GM12873 (cell line): ENCODE data around the gene ACAP1.

ENCODE experiments used
- CTCF ChIP-seq: IDR thresholded peaks from 2 replicates; pipeline ENCODE4 v1.5.1; 2012; ENCODE audit warnings: low read depth, mild to moderate bottlenecking, moderate library complexity, low read length, control low read depth; ENCODE audit not compliant: insufficient read depth; ENCODE audit errors: missing control alignments

The ACAP1 gene

GRCh38 chr17:7367918-7368598 lies 31.7 kb downstream of the ACAP1 start:
- TF ChIP-seq CTCF, result no peak

GRCh38 chr17:7369825-7370224 lies 33.5 kb downstream of the ACAP1 start:
- no peak for TF ChIP-seq CTCF

- TF ChIP-seq CTCF, result no peak
Observed at GRCh38 chr17:7370853-7371252, 34.5 kb downstream of the ACAP1 start.

GRCh38 chr17:7374353-7374752 lies 38.0 kb downstream of the ACAP1 start:
- TF ChIP-seq CTCF, result no peak

- TF ChIP-seq CTCF, result no peak
Observed at GRCh38 chr17:7379134-7379533, 42.8 kb downstream of the ACAP1 start.

GRCh38 chr17:7380321-7380720 lies 44.0 kb downstream of the ACAP1 start:
- no peak for TF ChIP-seq CTCF

- TF ChIP-seq CTCF, result no peak
Observed at GRCh38 chr17:7380855-7381683, 44.7 kb downstream of the ACAP1 start, which contains the start of gene TNK1. Gene TNK1, plus strand, starts transcription at chr17:7381089. Its CDS starts 1,838 bp downstream, at chr17:7382927.
